NCI-H2081 treated with DMSO at 0.1 percent for 48 hours (cell line): ENCODE results near the gene GPR25.

ENCODE experiments used
- DNase-seq: peaks from one replicate; lab custom pipeline; 2025; lab: John Stamatoyannopoulos, UW

Gene GPR25

GRCh38 chr1:200912737-200913407, 40.1 kb downstream of the GPR25 start:
- no peak for DNase-seq

- DNase-seq: no peak
These were observed 43.4 kb downstream of the GPR25 start for GRCh38 chr1:200916152-200916551.

GRCh38 chr1:200916681-200917080, 43.9 kb downstream of the GPR25 start:
- no peak for DNase-seq

GRCh38 chr1:200917291-200917817, 44.6 kb downstream of the GPR25 start:
- DNase-seq: no peak

GRCh38 chr1:200918006-200918405, 45.2 kb downstream of the GPR25 start:
- DNase-seq: no peak

- DNase-seq: no peak
These were observed 46.6 kb downstream of the GPR25 start for GRCh38 chr1:200919386-200919785.

GRCh38 chr1:200921571-200922110, 48.9 kb downstream of the GPR25 start:
- no peak for DNase-seq

- DNase-seq: no peak
These were observed 49.6 kb downstream of the GPR25 start for GRCh38 chr1:200922406-200922805.

- no peak for DNase-seq
These were observed 50.8 kb downstream of the GPR25 start for GRCh38 chr1:200923601-200924000.
